ENCODE data around the gene C16orf95. TPM values are rescaled to one million over a fixed set of nuclear protein-coding genes. Genes with fewer than 3 reads are reported as not detected.

The C16orf95 gene
- polyA plus RNA-seq, 2 of the 4 experiments (the other 2 are of a cell fraction): 3.5 to 6.3 TPM

- ChIA-PET CTCF (interaction anchor here (0.7 to 5.9 kb wide), 3 partner anchors 10 to 730 kb away, joined by 3 to 46 read pairs (median 7); no protein-coding TSS in a partner anchor), POLR2A (no interaction called here)
- no peak overlapping the region for H3K27ac ChIP-seq
- no peak overlapping the region for H3K4me2 ChIP-seq
- no peak overlapping the region for H3K4me3 ChIP-seq
- FAIRE-seq: no peak
- H3K9me3 ChIP-seq: 0 out of 3 replicates have a peak, but pooled peaks cover 8% of the 10 kb centered on the region
- no peak for ATAC-seq
- WGBS (ENCODE audit: missing lambda C conversion rate): 65% methylated on average over 3 of the region's 3 CpGs
- no peak for DNase-seq (ENCODE audit: low read depth in 1 of 2, low spot score in 1 of 2)
- no peak for TF ChIP-seq FOXS1 (CRISPR knock-in tag; IDR thresholded peaks at IDR 0.05)
- no peak for TF ChIP-seq RFX5 (IDR thresholded peaks at IDR 0.05)
- no peak for TF ChIP-seq ZNF302 (CRISPR knock-in tag; IDR thresholded peaks at IDR 0.05)
- no peak for TF ChIP-seq HOXB5 (CRISPR knock-in tag; IDR thresholded peaks at IDR 0.05)
- TF ChIP-seq CEBPB (IDR thresholded peaks at IDR 0.05): no peak
- no peak for TF ChIP-seq REST (IDR thresholded peaks at IDR 0.05)
- no peak for TF ChIP-seq TFCP2L1 (CRISPR knock-in tag; IDR thresholded peaks at IDR 0.05)
- no peak for TF ChIP-seq KDM1A (IDR thresholded peaks at IDR 0.05; ENCODE audit: low read depth)
- TF ChIP-seq CTCF (IDR thresholded peaks at IDR 0.05): no peak
- no peak for TF ChIP-seq FOSB (CRISPR knock-in tag; IDR thresholded peaks at IDR 0.05)
- TF ChIP-seq EHMT2 (IDR thresholded peaks at IDR 0.05; ENCODE audit: low read depth): no peak
- no peaks in the 10 kb centered on the region for H3K4me1 ChIP-seq
These were observed 23.2 kb downstream of the C16orf95 start for GRCh38 chr16:87293990-87294389.

DNA sequence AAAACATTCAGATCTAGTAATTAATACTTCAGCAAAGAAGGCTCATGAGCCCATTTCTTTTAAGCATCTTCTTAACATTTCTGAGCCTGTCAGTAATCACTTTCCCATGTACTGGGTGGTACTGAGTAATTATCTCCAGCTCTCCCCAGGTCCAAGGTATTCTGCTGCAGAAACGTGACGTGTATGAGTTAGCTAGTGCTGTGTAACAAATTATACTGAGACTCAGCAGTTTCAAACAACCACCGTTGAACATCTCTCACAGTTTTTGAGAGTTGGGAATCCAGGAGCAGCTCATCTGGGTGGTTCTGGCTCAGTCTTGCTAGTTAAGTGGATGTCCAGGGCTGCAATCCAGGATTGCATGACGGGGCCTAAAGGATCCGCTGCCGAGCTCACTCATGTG, 25.2 kb downstream of the C16orf95 start:
- WGBS (ENCODE audit: missing lambda C conversion rate): 92% methylated on average over 6 of the region's 6 CpGs

More for the DNA sequence above, 25.2 kb downstream of the C16orf95 start:
- FAIRE-seq: no peak
- no peak overlapping the region for H3K4me2 ChIP-seq
- H3K9me3 ChIP-seq: peaks cover 19% of the 10 kb centered on the region; the same call in 2 of the 3 replicates
- ChIA-PET CTCF (interaction anchor here (1.0 to 5.9 kb wide), 4 partner anchors 13 to 728 kb away, joined by 3 to 46 read pairs (median 5); no protein-coding TSS in a partner anchor), POLR2A (no interaction called here)
- H3K27ac ChIP-seq: no peak overlapping the region
- ATAC-seq: no peak
- no peak overlapping the region for H3K4me3 ChIP-seq
- H3K4me1 ChIP-seq: no peaks in the 10 kb centered on the region
- no peak for DNase-seq (ENCODE audit: low read depth in 1 of 2, low spot score in 1 of 2)
- TF ChIP-seq CTCF (IDR thresholded peaks at IDR 0.05): no peak
- no peak for TF ChIP-seq RFX5 (IDR thresholded peaks at IDR 0.05)
- TF ChIP-seq KDM5A (IDR thresholded peaks at IDR 0.05): no peak
- no peak for TF ChIP-seq NPAS2 (CRISPR knock-in tag; IDR thresholded peaks at IDR 0.05; ENCODE audit: borderline replicate concordance)
- no peak for TF ChIP-seq JUNB (IDR thresholded peaks at IDR 0.05)
- no peak for TF ChIP-seq POLR2AphosphoS2 (conservative IDR thresholded peaks at IDR 0.05; ENCODE audit: low read length)
- no peak for TF ChIP-seq EHMT2 (IDR thresholded peaks at IDR 0.05; ENCODE audit: low read depth)
- no peak for TF ChIP-seq NR3C1 (IDR thresholded peaks at IDR 0.05)
- TF ChIP-seq, protein P1, sequence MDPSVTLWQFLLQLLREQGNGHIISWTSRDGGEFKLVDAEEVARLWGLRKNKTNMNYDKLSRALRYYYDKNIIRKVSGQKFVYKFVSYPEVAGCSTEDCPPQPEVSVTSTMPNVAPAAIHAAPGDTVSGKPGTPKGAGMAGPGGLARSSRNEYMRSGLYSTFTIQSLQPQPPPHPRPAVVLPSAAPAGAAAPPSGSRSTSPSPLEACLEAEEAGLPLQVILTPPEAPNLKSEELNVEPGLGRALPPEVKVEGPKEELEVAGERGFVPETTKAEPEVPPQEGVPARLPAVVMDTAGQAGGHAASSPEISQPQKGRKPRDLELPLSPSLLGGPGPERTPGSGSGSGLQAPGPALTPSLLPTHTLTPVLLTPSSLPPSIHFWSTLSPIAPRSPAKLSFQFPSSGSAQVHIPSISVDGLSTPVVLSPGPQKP (IDR thresholded peaks at IDR 0.05; ENCODE audit: low read depth, low read length): no peak
- TF ChIP-seq ZC3H11A (IDR thresholded peaks at IDR 0.05): no peak
- no peak for TF ChIP-seq NFE2L2 (conservative IDR thresholded peaks at IDR 0.05; ENCODE audit: low read length)

Data from A549 (cell line).